K562 (cell line): Measurements from ENCODE around the gene GANAB. TPM values are rescaled to one million over a fixed set of nuclear protein-coding genes. Genes with fewer than 3 reads are reported as not detected.
A peak's percentile ranks its signal among the peaks of the same experiment; 100 is the strongest.

Experiments
- ATF7 ChIP-seq: fragments of 450-650 bp; IDR thresholded peaks from 2 replicates; pipeline ENCODE4 v1.7.1; 2014; ENCODE audit warnings: mild to moderate bottlenecking, moderate library complexity
- CEBPG ChIP-seq, 3 experiments: fragments of 200-800 bp in 1 of 3; sonication (Bioruptor generic) in 1 of 3; sonication (generic) in 1 of 3; formaldehyde crosslinking in 1 of 3; IDR thresholded peaks in 2 of 3; conservative IDR thresholded peaks in 1 of 3; 2 replicates each; pipeline versions ENCODE4 v1.6.1 to v1.8.0; 2016 to 2022; ENCODE audit warnings: missing compliant biosample characterization in 2 of 3, missing genetic modification characterization in 2 of 3, mild to moderate bottlenecking in 1 of 3, missing genetic modification reagents in 1 of 3
- ETV5 ChIP-seq: sonication (generic); formaldehyde crosslinking; IDR thresholded peaks from 2 replicates; pipeline ENCODE4 v1.4.0; 2020; ENCODE audit warnings: low read depth, mild to moderate bottlenecking, missing genetic modification reagents
- GATA2 ChIP-seq: sonication (generic); formaldehyde crosslinking; IDR thresholded peaks from 2 replicates; pipeline ENCODE4 v1.4.0; 2020; ENCODE audit warnings: mild to moderate bottlenecking, missing genetic modification reagents
- HDAC1 ChIP-seq, 2 experiments: fragments of 450-650 bp; IDR thresholded peaks; 2 replicates each; pipeline ENCODE4 v1.6.1; 2016 to 2017; ENCODE audit warnings: inconsistent platforms in 1 of 2, mild to moderate bottlenecking in 1 of 2, moderate library complexity in 1 of 2
- HDGF ChIP-seq: fragments of 450-650 bp; IDR thresholded peaks from 2 replicates; pipeline ENCODE4 v1.6.1; 2016
- HMG20A ChIP-seq: fragments of 450-650 bp; formaldehyde crosslinking; conservative IDR thresholded peaks from 2 replicates; pipeline ENCODE4 v1.4.0; 2020; ENCODE audit warnings: mild to moderate bottlenecking, mixed read lengths
- MYBL2 ChIP-seq, 2 experiments: fragments of 450-650 bp in 1 of 2; sonication (generic) in 1 of 2; formaldehyde crosslinking in 1 of 2; IDR thresholded peaks; 2 replicates each; pipeline versions ENCODE4 v1.6.1 to v1.8.1; 2017 to 2022; ENCODE audit warnings: borderline replicate concordance in 1 of 2, inconsistent platforms in 1 of 2, low read depth in 1 of 2, mild to moderate bottlenecking in 1 of 2, missing genetic modification reagents in 1 of 2, moderate library complexity in 1 of 2
- NFATC3 ChIP-seq: fragments of 450-650 bp; IDR thresholded peaks from 2 replicates; pipeline ENCODE4 v1.6.1; 2017; ENCODE audit warnings: mild to moderate bottlenecking
- POLR3A ChIP-seq: IDR thresholded peaks from 2 replicates; pipeline ENCODE4 v1.6.1; 2011; ENCODE audit warnings: borderline replicate concordance, mild to moderate bottlenecking, moderate library complexity; ENCODE audit not compliant: insufficient read length, insufficient read depth; ENCODE audit errors: extremely low read depth
- RBM22 ChIP-seq: fragments of 200-400 bp; formaldehyde crosslinking; IDR thresholded peaks from 2 replicates; pipeline ENCODE4 v1.6.1; 2018; ENCODE audit warnings: low read length, low read depth; ENCODE audit not compliant: poor library complexity, severe bottlenecking
- TAF7 ChIP-seq: fragments of 450-650 bp; IDR thresholded peaks from 2 replicates; pipeline ENCODE4 v1.6.1; 2016; ENCODE audit warnings: missing genetic modification characterization, missing compliant biosample characterization
- TGIF2 ChIP-seq: sonication (generic); formaldehyde crosslinking; IDR thresholded peaks from 2 replicates; pipeline ENCODE4 v1.8.1; 2022; ENCODE audit warnings: mild to moderate bottlenecking, missing genetic modification reagents, moderate library complexity
- ZFP1 ChIP-seq: fragments of 450-650 bp; formaldehyde crosslinking; IDR thresholded peaks from 2 replicates; pipeline ENCODE4 v1.4.0; 2020; ENCODE audit warnings: mild to moderate bottlenecking, mixed read lengths
- ZNF121 ChIP-seq: sonication (generic); formaldehyde crosslinking; conservative IDR thresholded peaks from 2 replicates; pipeline ENCODE4 v1.8.0; 2022; ENCODE audit warnings: missing genetic modification reagents
- ZNF212 ChIP-seq: fragments of 450-650 bp; formaldehyde crosslinking; IDR thresholded peaks from 2 replicates; pipeline ENCODE4 v1.4.0; 2020; ENCODE audit warnings: mild to moderate bottlenecking
- ZNF445 ChIP-seq: fragments of 250-450 bp; sonication (Bioruptor Pico); IDR thresholded peaks from 2 replicates; pipeline ENCODE4 v1.4.0; 2020; ENCODE audit warnings: low read depth, mild to moderate bottlenecking, moderate library complexity
- ZNF696 ChIP-seq: fragments of 250-450 bp; sonication (Bioruptor Pico); conservative IDR thresholded peaks from 2 replicates; pipeline ENCODE4 v1.4.0; 2020; ENCODE audit warnings: mild to moderate bottlenecking, moderate library complexity
- ZZZ3 ChIP-seq: fragments of 450-650 bp; IDR thresholded peaks from 2 replicates; pipeline ENCODE4 v1.6.1; 2016; ENCODE audit warnings: antibody characterized with exemption, mild to moderate bottlenecking, moderate library complexity
- polyA plus RNA-seq, 8 experiments: library from polyadenylated mRNA; depleted of rRNA in 4 of 8; stranded (reverse) in 5 of 8; unstranded in 3 of 8; fragments of >200 nt; fragmentation: Nextera tagmentation in 2 of 8; fragmentation: Illumina TruSeq in 1 of 8; extraction: Ambion mirVana in 2 of 8; extraction: Trizol in 1 of 8; gene quantifications; 2 replicates each; pipeline versions ENCODE4 v1.2.1 to v1.2.3, GENCODE V29; 2011 to 2014; ENCODE audit warnings: inconsistent platforms in 1 of 8, missing spikeins in 1 of 8
- total RNA-seq, 7 experiments: library from RNA; depleted of rRNA in 6 of 7; stranded (reverse); fragments of >200 nt in 6 of 7; fragmentation: Illumina TruSeq in 2 of 7; extraction: Trizol in 2 of 7; gene quantifications; 2 replicates each; pipeline versions ENCODE4 v1.2.1 to v1.2.3, GENCODE V29; 2011 to 2021; ENCODE audit warnings: low replicate concordance in 1 of 7
- TF ChIP-seq, protein P1 (sequence below): sonication (generic); formaldehyde crosslinking; IDR thresholded peaks from 2 replicates; pipeline ENCODE4 v1.8.0; 2022; ENCODE audit warnings: missing genetic modification reagents, mild to moderate bottlenecking, borderline replicate concordance
- TF ChIP-seq, protein P2 (sequence below): sonication (generic); formaldehyde crosslinking; IDR thresholded peaks from 2 replicates; pipeline ENCODE4 v1.8.0; 2022; ENCODE audit warnings: mild to moderate bottlenecking, missing genetic modification reagents, borderline replicate concordance

Gene GANAB
- total and polyA plus RNA-seq, 9 of the 15 experiments (the other 6 are each of a cell fraction or from before 2014, with no cell fraction given) = 6.5 to 284 (median 161) TPM

DNA sequence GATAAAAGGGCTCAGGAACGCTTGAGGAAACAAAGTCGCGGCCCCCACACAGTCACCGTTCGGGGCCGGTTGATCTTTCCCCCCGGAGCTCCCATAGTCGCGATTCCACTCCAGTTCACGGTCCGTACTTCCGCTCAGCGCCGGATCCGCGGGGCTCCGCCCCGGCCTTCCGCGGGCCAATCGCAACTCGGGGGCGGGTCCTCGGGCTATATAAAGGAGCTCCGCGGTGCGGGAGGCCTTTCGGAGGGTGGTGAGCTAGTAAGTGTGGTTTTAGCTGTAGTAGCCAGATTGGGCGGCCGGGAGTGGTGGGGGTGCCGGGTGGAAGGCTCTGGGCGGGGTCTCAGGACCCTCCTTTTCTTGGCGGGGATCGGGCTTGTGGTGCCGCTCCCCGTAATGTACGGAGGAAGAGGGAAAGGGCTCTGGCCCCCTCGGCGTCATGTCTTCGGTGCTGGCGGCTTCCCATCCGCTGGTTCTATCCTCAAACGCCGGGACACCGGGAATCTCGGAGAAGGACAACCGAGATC lies 18.7 kb upstream of the GANAB start, which contains the start of the genes C11orf98 and CSKMT (continued):
- TF ChIP-seq, protein P1, sequence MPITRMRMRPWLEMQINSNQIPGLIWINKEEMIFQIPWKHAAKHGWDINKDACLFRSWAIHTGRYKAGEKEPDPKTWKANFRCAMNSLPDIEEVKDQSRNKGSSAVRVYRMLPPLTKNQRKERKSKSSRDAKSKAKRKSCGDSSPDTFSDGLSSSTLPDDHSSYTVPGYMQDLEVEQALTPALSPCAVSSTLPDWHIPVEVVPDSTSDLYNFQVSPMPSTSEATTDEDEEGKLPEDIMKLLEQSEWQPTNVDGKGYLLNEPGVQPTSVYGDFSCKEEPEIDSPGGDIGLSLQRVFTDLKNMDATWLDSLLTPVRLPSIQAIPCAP = no peak
- TF ChIP-seq ETV5 (CRISPR knock-in tag) = peak; percentile 68
- peak; percentile 52 for TF ChIP-seq ZNF696 (CRISPR knock-in tag)
- TF ChIP-seq GATA2 = no peak
- TF ChIP-seq HDAC1 (IDR thresholded peaks at IDR 0.05) = peak in 1 of 2 experiments; percentile 51; a peak in 2 of 4 replicates
- peak; percentile 96 for TF ChIP-seq RBM22
- peak; percentile 24; the same call in 1 of the 2 replicates for TF ChIP-seq TGIF2 (CRISPR knock-in tag)
- TF ChIP-seq ZNF445 (CRISPR knock-in tag) = peak; percentile 84
- peak; percentile 68; the same call in 1 of the 2 replicates for TF ChIP-seq ZFP1 (CRISPR knock-in tag)
- TF ChIP-seq POLR3A = no peak
- peak; percentile 76 for TF ChIP-seq TAF7 (tag)
- TF ChIP-seq HDGF = no peak
- no peak for TF ChIP-seq MYBL2 (IDR thresholded peaks at IDR 0.05; ENCODE audit: low read depth)
- no peak for TF ChIP-seq MYBL2 (CRISPR knock-in tag; IDR thresholded peaks at IDR 0.05; ENCODE audit: borderline replicate concordance)
- TF ChIP-seq ZNF212 (CRISPR knock-in tag) = no peak
- no peak for TF ChIP-seq HMG20A
- TF ChIP-seq, protein P2, sequence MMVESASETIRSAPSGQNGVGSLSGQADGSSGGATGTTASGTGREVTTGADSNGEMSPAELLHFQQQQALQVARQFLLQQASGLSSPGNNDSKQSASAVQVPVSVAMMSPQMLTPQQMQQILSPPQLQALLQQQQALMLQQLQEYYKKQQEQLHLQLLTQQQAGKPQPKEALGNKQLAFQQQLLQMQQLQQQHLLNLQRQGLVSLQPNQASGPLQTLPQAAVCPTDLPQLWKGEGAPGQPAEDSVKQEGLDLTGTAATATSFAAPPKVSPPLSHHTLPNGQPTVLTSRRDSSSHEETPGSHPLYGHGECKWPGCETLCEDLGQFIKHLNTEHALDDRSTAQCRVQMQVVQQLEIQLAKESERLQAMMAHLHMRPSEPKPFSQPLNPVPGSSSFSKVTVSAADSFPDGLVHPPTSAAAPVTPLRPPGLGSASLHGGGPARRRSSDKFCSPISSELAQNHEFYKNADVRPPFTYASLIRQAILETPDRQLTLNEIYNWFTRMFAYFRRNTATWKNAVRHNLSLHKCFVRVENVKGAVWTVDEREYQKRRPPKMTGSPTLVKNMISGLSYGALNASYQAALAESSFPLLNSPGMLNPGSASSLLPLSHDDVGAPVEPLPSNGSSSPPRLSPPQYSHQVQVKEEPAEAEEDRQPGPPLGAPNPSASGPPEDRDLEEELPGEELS (CRISPR knock-in tag) = peak; percentile 8; the same call in 1 of the 2 replicates
- no peak; the same call in 1 of the 2 replicates for TF ChIP-seq ATF7
- no peak for TF ChIP-seq NFATC3
- no peak for TF ChIP-seq CEBPG (CRISPR knock-in tag; IDR thresholded peaks at IDR 0.05)
- no peak for TF ChIP-seq CEBPG (tag; conservative IDR thresholded peaks at IDR 0.05 in 1 of 2, IDR thresholded peaks at IDR 0.05 in 1 of 2)
- no peak for TF ChIP-seq ZNF121
- TF ChIP-seq ZZZ3 = no peak
